ENCODE measurements around the gene GPR146.
"Not testable (repeated sequence)": the region's sequence is repeated elsewhere in the genome, so short reads cannot be mapped to it uniquely, and the experiment has no call there.

GPR146 gene, protein sequence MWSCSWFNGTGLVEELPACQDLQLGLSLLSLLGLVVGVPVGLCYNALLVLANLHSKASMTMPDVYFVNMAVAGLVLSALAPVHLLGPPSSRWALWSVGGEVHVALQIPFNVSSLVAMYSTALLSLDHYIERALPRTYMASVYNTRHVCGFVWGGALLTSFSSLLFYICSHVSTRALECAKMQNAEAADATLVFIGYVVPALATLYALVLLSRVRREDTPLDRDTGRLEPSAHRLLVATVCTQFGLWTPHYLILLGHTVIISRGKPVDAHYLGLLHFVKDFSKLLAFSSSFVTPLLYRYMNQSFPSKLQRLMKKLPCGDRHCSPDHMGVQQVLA

DNA sequence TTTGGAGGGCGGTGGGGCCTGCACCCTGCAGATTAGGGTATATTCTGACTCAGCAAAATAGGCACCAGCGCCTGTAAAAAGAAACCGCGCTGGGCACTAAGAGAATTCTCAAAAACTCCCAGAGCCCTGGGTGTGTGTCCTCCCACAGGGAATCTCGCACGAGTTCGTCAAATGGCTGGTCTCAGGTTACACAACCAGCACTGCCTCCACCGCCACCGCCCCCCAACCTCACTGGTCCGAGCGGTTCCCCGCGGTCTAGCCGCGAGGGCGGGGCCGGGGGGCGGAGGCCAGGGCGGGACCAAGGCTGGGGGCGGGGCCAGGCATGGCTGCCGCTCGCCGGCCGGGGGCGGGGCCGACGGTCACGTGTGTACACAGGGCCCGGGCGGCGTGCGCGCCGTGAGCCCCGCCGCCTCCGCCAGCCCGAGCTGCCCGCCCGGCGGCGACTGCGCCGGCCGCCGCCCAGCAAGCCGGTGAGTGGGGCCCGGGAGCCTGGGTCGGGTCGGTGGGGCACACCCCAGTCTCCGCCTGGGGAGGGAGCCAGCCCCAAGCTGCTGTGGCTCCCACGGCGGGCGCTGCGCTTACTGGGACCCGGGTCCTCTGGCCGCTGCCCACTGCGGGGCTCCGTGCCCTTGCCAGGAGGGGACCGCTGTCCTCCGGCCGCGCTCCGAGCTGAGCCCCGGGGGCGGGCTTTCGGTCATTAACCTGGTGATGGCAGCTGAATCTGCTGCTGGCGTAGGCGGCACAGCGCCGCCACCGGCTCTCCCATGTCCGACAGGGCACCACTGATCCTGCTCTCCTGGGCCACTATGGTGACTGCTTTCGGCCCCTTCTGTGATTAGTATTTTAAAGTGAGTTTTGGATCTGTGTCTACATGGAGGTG, at the start of gene GPR146:
Gene GPR146, plus strand, starts transcription at position 358 of the 880 bp plus-strand sequence. CDS start 12,970 bp downstream, outside the sequence.
- DNase-seq, result peak; percentile 97

DNA sequence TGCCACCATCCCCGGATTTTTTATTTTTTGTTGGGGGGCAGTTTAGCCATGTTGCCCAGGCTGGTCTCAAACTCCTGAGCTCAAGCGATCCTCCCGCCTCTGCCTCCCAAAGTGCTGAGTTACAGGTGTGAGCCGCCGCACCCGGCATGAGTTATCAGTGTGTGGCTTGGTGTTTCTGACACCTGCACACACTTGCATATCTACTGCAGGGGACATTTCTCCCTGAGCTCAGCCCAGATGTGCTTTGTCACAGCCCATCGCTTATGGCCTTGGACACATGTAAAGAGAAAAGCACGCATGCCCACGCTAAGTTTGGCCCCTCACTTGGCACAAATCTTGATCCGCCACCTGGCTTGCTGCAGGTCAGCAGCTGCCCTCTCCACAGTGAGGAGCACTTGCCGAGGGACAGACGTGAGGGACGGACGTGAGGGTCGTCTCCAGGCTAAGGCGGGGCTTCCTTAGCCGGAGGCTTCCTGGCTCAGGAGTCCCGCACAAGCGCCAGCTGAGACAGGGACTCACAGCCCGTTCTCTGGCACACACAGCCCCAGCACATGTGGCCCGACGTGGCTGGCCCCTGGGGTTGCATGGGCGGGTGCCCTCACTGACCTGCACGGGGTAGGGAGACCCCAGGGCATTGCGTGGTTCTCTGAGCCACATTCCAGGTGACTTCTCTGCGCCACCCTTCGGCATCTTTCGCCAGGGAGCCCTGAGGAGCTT, 49.6 kb upstream of the GPR146 start:
- no peak for DNase-seq

DNA sequence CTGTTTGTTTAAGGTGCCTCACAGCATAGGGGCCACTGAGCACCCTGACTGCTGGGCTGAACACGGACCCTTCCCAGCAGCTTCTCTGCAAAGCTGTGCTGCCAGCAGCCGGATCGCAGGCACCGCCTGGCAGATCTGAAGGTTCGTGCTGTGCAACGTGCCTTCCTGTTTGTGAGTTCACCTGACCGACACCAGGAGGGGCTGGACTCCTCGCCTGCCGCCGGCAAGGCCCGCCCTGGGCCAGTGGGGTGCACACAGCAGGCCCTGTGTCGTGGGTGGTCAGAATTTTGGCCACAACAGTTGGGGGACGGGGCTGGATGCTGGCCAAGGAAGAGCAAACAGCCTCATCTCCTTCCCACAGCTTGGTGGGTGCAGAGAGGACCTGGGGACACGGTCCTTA, 48.8 kb upstream of the GPR146 start:
- no peak for DNase-seq

DNA sequence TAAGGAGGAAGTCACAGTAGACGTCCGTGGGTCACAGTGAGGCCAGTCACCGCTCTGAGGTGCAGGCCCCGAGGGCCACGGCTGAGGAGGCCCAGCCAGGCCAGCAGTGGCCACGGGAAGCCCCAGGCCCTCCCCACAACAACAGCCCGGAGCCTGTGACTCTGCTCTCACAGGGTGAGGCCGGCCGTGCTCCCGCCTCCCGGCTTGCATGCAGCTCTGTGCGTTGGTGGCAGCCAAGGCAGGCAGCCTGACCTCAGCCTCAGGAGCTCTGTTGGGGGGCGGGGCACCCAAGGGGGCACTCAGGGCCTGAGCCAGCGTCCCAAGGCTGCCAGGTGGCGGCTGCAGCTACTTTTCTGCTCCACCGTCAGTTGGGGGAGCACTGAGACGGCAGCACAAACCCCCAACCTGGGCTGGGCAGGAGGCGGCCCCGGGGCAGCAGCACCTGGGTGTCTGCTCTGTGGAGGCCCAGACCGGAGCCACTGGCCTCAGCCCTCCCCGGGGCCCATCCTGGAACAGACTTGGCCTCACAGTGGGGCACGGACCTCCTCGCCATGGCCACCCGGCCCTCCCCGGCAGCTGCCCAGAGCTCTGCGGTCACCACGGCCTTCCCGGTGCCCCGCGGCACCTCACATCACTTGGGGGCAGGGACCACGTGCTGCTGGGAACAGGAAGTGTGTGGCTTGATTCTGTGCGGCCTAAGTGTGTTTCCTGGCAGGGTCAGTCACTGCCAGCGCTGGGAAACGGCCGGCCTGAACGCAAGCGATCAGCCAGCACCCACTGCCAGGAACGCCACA, 48.1 kb upstream of the GPR146 start:
- DNase-seq, result no peak

DNA sequence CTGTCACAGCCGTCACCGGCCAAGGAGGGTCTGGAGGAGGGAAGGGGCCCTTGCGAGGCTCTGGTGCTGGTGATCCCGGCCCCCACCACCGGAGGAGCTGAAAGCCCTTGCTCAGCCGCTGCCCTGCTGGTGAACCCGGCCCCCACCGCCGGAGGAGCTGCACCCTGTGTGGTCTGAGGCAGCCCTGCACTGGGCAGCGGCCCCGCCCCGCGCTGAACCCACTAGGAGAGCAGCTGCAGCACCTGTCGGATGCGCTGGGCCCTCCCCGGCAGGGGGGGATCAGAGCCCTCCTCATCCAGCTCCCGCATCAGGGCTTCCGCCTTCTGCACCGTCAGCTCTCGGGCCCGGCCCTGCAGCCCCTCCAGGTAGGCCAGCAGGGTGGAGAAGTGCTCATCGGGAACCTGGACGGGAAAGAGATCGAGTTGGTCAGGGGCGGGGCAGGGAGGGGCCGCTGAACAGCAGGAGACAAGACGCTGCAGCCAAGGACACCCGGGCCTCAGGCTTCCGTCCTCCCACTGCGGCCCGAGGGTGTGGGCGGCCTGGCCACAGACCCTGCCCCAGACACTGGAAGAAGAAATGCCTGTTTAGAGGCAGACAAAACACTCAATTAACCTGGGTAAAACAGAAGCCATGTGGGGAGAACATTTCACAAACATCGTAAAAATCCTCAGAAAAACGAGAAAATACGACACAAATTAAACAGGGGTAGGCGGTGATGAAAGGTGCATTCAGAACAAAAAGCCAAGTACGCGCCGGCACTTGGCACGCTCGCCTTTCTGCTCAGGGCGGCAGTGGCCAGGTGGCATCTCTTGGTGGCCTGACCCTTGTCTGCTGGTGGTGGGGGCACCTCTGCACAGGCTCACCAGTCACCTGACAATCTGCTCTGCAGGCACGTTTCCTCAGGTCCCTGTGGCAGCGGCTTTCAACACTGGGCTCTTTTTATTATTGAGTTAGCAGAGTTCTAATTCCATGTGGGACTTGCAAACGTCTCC, 46.6 kb upstream of the GPR146 start:
- DNase-seq, result no peak

- no peak for DNase-seq
Measured at GRCh38 chr7:999149-999879, 45.0 kb upstream of the GPR146 start.

- DNase-seq, result no peak
Measured at GRCh38 chr7:999941-1000935, 44.1 kb upstream of the GPR146 start.

GRCh38 chr7:1001069-1001770, 43.1 kb upstream of the GPR146 start:
- not testable (repeated sequence) for DNase-seq

DNA sequence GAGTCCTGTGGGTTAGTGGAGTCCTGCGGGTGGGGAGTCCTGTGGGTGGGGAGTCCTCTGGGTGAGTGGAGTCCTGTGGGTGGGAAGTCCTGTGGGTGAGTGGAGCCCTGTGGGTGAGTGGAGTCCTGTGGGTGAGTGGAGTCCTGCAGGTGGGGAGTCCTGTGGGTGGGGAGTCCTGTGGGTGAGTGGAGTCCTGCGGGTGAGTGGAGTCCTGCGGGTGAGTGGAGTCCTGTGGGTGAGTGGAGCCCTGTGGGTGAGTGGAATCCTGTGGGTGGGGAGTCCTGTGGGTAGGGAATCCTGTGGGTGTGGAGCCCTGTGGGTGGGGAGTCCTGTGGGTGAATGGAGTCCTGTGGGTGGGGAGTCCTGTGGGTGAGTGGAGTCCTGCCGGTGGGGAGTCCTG, 42.3 kb upstream of the GPR146 start:
- DNase-seq, result not testable (repeated sequence)

DNA sequence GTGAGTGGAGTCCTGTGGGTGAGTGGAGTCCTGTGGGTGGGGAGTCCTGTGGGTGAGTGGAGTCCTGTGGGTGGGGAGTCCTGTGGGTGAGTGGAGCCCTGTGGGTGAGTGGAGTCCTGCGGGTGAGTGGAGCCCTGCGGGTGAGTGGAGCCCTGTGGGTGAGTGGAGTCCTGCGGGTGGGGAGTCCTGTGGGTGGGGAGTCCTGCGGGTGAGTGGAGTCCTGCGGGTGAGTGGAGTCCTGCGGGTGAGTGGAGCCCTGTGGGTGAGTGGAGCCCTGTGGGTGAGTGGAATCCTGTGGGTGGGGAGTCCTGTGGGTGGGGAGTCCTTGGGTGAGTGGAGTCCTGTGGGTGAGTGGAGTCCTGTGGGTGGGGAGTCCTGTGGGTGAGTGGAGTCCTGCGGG, 41.9 kb upstream of the GPR146 start:
- DNase-seq, result not testable (repeated sequence)

DNA sequence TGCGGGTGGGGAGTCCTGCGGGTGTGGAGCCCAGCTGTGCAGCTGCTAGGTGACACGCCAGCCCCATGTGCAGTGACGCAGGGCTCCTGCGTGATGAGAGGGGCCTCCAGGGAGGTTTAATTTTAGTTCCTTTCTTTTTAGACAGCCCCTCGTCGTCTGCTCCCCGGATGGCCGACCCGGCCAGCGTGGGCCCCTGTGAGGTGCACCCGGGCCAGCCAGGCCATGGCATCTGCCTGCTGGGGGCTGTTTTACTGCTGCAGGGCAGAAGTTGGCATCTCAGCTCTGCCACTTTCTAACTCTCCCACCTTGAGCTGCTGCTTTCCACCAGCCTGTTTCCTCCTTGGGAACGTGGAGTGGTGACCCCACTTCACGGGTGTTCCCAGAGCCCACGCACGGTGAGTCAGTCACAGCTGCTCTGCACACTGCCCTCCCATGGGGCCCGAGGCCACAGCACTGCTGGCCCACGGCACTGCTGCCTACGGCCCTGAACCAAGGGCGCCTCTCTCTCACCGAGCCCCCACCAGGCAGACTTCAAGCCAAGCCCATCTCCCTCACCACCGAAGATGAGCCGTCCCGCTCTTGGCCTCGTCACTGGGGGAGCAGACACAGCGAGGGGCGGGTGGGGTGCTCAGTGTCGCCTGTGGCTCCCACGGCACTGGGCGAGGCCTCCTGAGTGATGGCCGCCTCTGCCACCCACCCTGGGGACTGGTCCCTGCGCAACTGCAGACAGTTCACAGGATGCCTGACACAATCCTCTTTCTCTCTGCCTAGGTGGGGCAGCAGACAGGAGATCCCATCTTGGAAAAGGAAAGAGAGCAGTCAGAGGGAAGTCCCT, 40.1 kb upstream of the GPR146 start:
- no peak for DNase-seq

DNA sequence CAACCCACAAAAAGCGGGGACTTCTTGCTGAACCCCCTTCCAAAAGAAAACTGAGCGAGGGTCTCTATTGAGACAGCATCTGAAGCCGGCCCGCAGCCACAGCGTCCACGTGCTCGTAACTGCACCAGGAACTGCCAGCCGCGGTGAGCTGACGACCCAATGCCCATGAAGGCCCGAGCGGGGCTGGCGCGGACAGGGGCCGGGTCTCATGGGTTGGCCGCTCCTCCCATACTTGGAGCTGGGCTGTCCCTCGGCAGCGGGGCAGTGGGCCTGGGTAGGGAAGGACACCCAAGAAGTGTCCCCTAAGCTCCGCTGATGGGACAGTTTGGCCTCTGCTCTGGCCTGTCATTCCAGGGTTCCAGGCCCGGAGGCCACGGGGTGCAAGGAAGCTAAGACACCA, 39.0 kb upstream of the GPR146 start:
- no peak for DNase-seq

DNA sequence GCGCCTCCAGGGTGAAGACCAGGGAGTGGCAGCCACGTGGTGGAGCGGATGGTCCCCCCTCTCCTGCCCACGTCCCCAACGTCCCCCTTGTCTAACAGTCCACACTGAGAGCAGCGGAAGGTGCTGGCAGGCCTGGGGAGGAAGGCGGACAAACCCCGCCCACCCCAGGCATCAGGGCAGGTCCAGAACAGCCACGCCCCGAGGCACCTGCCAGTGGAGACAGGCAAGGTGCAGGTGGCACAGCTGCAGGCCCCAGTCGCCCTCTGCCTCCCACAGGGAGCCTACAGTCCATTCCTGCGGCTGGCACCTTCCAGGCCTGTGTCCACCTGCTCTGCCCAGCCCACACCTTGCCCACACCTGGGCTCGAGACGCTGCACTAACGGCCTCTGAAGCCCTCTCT, 36.4 kb upstream of the GPR146 start:
- DNase-seq, result no peak

DNA sequence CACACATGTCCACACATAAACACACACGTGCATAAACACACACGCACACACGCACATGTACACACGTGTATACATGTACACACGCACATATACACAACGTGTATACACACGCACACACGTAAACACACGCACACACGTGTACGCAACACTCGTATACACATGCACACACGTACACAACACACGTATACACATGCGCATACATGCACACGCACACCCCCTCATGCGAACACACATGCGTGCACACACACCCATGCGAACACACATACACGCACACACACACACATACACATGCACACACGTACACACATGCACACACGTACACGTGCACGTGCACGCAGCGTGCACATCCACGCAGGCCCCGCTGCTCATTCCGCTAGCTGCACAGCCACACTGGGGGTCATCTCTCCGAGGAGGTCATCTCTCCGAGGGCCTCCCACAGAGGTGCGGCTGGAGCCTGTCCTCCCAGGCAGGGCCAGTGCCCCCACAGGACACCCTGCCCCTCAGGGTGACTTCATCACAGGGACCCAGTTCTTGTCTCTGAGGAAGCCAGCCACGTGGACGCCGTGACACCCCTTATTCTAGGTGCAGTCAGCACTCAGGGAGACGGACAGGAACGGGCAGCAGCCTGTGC, 35.5 kb upstream of the GPR146 start:
- no peak for DNase-seq

DNA sequence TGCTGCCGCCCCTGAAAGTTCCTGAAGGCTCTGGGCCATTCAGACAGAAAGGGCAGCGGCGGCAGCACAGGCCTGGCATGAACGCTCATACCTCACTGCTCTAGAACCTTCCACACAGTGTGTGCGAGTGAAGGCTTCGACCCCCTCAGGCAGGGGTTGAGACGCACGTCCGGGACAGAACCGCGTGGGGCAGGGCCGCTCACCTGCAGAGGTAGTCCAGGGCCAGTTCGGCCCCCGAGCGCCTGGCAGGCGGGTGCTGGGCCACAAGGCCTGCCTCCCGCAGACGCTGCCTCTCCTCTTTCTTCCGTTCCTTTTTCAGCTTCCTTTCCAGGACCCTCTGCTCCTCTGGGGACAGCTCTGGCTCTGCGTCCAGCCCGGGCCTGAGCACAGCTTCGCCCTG, 34.6 kb upstream of the GPR146 start:
- no peak for DNase-seq

DNA sequence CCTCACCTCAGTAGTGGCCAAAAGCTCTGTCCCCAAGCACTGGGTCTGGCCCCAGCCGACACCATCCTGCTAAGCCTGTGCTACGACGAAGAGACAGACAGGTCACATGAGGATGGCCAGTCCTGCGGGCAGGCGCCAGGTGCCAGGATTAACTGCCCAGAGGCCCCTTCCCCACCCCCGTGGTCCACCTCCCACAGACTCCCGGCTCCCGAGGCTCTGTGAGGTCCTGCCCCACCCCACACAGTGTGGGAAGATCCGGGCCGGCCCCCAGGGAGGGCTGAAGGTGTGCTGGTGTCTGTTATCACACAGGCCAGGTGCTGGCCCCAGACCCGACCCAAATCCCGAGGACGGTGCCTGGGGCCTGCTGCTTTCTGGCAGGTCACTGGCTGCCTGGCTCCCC, 34.1 kb upstream of the GPR146 start:
- DNase-seq, result no peak

Data from stimulated activated CD8-positive, alpha-beta memory T cell treated with anti-CD3 and anti-CD28 coated beads, Interleukin-4, amount 100 ng/mL, for 48 hours (primary cell).